ENCODE results near the gene RNF223. TPM values are rescaled to one million over a fixed set of nuclear protein-coding genes. Genes with fewer than 3 reads are reported as not detected.

RNF223 gene
- total RNA-seq, 4 donors from 2014 or later, result not detected

GRCh38 chr1:1092894-1093609 lies 18.9 kb upstream of the RNF223 start:
- TF ChIP-seq CTCF (IDR thresholded peaks at IDR 0.05) (no peak), POLR2A (IDR thresholded peaks at IDR 0.05) (no peak)
- intact Hi-C loops (cut with DNase I; ENCODE audit: low total_unique reads), result no loop called here
- H3K27me3 ChIP-seq, result no peaks in the 10 kb centered on the region

DNA sequence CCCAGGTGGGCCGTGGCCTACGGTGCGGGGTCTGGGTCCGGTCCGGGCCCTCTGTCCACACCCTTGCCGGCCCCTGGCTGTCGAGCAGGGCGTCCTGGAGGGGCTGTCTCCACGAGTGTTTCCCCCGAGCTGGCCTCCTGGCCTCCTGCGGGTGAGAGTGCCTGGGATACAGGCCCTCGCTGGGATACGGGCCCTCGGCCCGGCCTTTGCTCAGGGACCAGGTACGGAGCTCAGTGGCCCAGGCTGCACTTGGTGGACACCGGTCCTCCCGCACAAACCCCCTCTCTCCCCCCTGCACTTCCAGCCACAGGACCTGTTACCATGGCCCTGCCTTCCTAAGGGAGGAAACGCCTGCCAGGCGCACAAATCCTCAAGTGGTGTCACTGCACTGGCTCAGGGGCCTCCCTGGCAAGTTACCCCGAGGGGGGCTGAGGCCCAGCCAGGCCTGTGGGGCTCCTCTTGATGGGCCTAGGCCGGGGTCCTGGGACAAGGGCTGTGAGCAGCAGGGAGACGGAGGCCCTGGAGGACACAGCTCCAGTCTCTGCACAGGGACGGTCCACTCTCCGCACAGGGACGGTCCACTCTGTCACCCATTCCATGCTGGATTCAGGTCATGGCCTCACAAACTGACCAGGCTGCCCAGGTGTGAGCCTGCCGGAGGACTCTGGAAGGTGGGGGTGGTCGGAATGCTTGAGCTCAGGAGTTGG lies 18.2 kb upstream of the RNF223 start:
- no peaks in the 10 kb centered on the region for H3K36me3 ChIP-seq
- H3K27me3 ChIP-seq, result no peaks in the 10 kb centered on the region
- intact Hi-C loops (cut with DNase I; ENCODE audit: low total_unique reads), result no loop called here
- H3K4me1 ChIP-seq, result no peaks in the 10 kb centered on the region
- H3K4me3 ChIP-seq, result no peak overlapping the region
- no peak for DNase-seq
- no peak overlapping the region for H3K27ac ChIP-seq
- no peaks in the 10 kb centered on the region for H3K9me3 ChIP-seq
- no peak for TF ChIP-seq POLR2A (IDR thresholded peaks at IDR 0.05)
- no peak for TF ChIP-seq CTCF (IDR thresholded peaks at IDR 0.05)

More at GRCh38 chr1:1092894-1093609, 18.9 kb upstream of the RNF223 start:
- H3K36me3 ChIP-seq, result no peaks in the 10 kb centered on the region
- H3K9me3 ChIP-seq, result no peaks in the 10 kb centered on the region
- no peak overlapping the region for H3K27ac ChIP-seq
- DNase-seq, result no peak
- no peak overlapping the region for H3K4me3 ChIP-seq
- H3K4me1 ChIP-seq, result no peaks in the 10 kb centered on the region

GRCh38 chr1:1091344-1092148 lies 17.4 kb upstream of the RNF223 start:
- no peaks in the 10 kb centered on the region for H3K9me3 ChIP-seq
- no peak overlapping the region for H3K27ac ChIP-seq
- no peak overlapping the region for H3K4me3 ChIP-seq
- intact Hi-C loops (cut with DNase I; ENCODE audit: low total_unique reads), result no loop called here
- TF ChIP-seq POLR2A (IDR thresholded peaks at IDR 0.05) (no peak), CTCF (IDR thresholded peaks at IDR 0.05) (no peak)
- no peaks in the 10 kb centered on the region for H3K4me1 ChIP-seq
- no peaks in the 10 kb centered on the region for H3K27me3 ChIP-seq
- no peak for DNase-seq
- no peaks in the 10 kb centered on the region for H3K36me3 ChIP-seq

DNA sequence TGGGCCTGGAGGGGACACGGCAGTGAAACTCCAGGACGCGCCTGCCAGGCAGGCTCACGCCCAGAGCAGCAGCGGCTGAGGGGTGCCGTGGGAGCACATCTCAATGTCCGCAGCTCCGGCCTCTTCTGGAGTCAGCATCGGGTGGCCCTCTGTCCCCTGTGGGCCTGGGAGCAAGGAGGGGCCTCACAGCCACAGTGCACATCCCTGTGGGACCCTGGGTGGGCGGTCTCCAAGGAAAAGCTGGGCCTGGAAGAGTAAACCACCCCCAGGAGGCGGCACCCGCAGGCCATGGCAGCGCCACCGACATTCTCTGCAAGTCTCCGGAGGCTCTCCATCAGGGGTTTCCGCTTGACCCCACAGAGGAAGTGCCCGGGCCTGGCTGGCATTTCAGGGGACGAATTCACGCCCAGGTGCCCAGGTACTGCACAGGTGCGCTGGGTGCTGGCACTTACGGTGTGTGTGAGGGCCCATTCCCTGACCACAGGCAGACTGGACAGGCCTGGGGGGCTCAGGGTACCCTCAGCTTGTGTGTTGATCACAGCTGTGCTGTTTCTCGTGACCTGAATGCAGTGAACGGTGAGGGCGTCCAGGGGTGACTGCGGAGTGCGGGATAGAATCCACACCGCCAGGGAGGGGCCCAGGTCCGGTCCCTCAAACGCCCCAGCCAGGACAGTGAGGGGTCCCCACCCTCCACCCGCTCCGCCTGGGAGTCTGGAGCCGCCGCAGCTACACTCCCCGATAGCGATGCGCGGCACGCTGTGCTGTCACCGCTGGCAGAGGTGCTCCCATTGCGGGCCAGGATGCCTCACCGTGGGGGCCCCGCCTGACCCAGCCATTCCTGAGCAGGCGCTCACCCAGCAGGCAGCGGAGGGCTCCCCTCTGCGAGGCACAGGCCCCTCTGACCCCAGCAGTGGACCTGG lies 16.6 kb upstream of the RNF223 start:
- Histone ChIP-seq H3K27me3 (no peaks in the 10 kb centered on the region), H3K36me3 (no peaks in the 10 kb centered on the region), H3K9me3 (no peaks in the 10 kb centered on the region), H3K4me3 (no peak overlapping the region), H3K4me1 (no peaks in the 10 kb centered on the region), H3K27ac (no peak overlapping the region)
- TF ChIP-seq CTCF (IDR thresholded peaks at IDR 0.05) (no peak), POLR2A (IDR thresholded peaks at IDR 0.05) (no peak)
- DNase-seq, result no peak
- intact Hi-C loops (cut with DNase I; ENCODE audit: low total_unique reads), result no loop called here
